Stimulated activated CD4-positive, alpha-beta T cell treated with anti-CD3 and anti-CD28 coated beads, TNF-alpha, amount 100 ng/mL, for 4 hours (primary cell): ENCODE results near the gene TK2.
"Not testable (repeated sequence)": the region's sequence is repeated elsewhere in the genome, so short reads cannot be mapped to it uniquely, and the experiment has no call there.

Source experiments
- DNase-seq, 3 experiments: peaks; one replicate each; pipeline ENCODE4 v3.0.0-alpha.2; 2020; ENCODE audit warnings: low read depth in 3 of 3

TK2 gene

GRCh38 chr16:66503030-66503429 lies 46.9 kb downstream of the TK2 start:
- DNase-seq: no peak

- no peak for DNase-seq
Observed at GRCh38 chr16:66502020-66502913, 47.7 kb downstream of the TK2 start.

GRCh38 chr16:66501563-66501962 lies 48.4 kb downstream of the TK2 start:
- DNase-seq: not testable (repeated sequence)

GRCh38 chr16:66497921-66498320 lies 52.0 kb downstream of the TK2 start:
- DNase-seq: not testable (repeated sequence)

GRCh38 chr16:66496226-66496625 lies 53.7 kb downstream of the TK2 start:
- DNase-seq: not testable (repeated sequence)

GRCh38 chr16:66495440-66495839 lies 54.5 kb downstream of the TK2 start:
- DNase-seq: no peak

DNA sequence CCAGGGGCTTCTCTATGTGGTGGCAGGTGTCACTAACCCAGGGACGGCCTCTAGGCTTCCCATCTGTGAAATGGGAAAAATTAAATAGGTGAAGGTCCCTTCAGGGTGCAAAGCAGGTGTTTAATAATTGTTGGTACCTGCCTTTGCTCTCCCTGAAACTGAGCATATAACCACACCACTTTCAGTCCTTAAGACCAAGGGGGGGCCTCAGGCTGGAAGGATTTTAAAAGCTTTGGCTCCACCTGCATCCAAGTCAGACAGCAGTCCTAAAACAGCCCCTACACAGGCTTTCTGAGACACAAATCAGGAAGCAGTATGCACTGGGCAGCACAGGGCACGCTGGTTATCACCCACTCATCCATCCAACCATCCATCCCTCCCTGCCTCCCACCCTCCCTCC lies 55.0 kb downstream of the TK2 start:
- no peak for DNase-seq

DNA sequence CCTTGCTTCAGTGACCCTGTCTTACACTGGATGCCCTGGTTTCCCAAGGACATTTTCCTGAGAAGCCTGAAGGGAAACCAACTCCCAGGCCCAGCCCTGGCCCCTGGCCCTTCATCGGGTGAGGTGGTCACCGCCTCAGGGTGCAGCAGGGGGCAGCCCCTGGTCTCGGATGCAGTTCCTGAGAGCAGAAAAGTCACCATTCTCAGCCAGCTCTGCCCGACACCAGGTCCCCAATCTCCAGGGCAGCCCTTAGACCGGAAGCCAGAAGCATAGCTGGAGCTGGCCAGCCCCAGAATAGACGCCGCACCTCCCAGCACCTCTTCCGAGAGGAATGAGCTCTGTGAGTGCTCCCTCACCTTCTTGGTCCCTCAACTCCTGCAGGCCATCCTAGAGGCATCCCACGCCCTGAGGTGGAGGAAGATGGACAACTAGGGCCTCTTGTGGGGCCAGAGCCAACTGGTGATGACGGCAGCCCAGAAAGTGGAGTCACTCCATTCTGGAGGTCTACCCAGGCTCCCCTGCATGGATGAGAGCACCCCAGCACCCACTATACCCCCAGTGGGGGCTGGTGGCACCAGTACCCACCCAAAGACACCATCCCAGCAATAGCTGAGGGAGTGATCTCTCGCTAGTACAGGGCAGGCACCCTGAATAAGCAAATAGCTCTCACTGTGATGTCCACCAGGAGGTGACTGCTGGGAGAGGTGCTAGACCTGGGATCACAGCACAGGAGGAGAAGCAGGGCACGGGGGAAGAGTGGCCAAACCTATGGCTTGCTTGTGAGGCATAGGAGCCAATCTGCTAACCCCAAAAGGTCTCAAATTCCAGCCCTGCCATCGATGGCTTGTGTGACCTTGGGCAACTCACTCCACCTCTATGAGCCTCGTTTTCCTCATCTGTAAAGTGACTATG lies 56.2 kb downstream of the TK2 start:
- DNase-seq: no peak

- DNase-seq: no peak
Observed at GRCh38 chr16:66491716-66492064, 58.2 kb downstream of the TK2 start.

DNA sequence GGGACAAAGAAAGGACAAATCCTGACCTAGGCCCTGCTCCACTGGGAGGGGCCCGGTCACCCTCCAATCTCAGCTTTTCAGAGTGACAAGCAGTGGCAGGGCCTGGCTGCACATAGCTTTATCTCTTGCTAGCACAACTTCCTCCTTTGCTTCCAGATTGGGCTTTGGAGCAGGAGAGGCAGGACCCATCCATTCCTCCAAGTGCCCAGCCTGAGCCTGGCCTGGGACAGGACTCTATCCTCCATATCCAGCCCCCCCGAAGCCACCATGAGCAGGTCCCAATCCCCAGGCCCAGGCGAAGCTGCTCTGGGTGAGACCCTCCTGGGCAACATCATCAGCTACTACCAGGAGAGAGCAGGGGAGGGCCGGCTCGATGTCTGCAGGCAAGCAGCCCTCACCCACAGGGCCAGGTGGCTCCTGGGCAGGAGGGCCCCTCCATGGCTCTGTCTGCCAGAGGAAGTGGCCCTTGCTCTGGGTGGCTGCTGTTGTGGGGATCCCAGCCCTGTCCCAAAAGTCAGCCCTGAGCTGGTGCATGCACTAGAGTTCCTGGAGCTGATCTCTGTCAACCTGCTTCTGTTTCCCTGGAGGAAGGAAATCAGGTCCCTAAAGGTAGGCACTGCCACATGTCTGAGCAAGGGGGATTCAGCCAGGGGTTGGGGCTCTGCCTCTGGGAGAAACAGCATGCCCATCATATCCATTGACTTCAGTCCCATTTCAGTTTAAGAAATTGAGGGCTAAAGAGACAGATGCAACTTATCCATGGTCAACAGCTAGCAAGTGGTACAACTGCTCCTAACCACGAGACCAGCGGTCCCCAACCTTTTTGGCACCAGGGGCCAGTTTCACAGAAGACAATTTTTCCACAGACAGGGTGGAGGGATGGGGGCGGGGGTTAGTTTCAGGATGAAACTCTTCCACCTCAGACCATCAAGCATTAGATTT lies 58.9 kb downstream of the TK2 start:
- DNase-seq: no peak

DNA sequence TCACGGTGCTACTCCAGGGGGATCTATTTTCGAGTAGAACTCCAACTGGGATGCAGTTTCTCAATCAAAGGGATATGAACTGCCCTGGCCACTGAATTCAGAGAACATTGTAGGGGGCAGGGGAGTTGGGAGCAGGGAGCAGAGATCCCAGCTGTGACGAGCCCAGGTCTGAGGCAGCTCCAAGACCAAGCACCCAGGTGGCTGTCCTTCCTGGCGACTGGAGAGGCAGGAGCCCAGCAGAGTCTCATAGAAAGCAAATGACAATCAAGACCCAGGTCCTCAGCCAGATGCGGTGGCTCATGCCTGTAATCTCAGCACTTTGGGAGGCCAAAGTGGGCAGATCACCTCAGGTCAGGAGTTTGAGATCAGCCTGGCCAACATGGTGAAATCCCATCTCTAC lies 60.1 kb downstream of the TK2 start:
- no peak for DNase-seq

GRCh38 chr16:66489385-66489784 lies 60.5 kb downstream of the TK2 start:
- no peak for DNase-seq

DNA sequence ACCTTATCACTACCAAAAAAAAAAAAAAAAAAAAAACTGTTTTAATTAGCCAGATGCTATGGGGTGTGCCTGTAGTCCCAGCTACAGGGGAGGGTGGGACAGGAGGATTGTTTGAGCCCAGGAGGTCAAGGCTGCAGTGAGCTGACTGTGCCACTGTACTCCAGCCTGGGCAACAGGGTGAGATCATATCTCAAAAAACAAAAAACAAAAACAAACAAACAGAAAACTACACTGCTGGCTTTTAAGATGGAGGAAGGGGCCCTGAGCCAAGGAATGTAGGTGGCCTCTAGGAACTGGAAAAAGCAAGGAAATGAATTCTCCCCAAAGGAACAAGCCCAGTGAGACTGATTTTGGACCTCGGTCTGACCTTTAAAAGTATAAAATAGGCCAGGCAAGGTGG lies 61.4 kb downstream of the TK2 start:
- DNase-seq: no peak

- no peak for DNase-seq
Observed at GRCh38 chr16:66487580-66488275, 62.2 kb downstream of the TK2 start.

- DNase-seq: no peak
Observed at GRCh38 chr16:66486773-66487579, 62.9 kb downstream of the TK2 start.

- DNase-seq: no peak
Observed at GRCh38 chr16:66486199-66486772, 63.6 kb downstream of the TK2 start.

- no peak for DNase-seq
Observed at GRCh38 chr16:66485376-66485775, 64.5 kb downstream of the TK2 start.

- no peak for DNase-seq
Observed at GRCh38 chr16:66484453-66485213, 65.3 kb downstream of the TK2 start.
